WTC11 (cell line): ENCODE results near the gene SLC22A15. TPM values are rescaled to one million over a fixed set of nuclear protein-coding genes. Genes with fewer than 3 reads are reported as not detected.

Experiments used
- ATAC-seq: fragments of 200-7000 bp; cut with Tn5 transposase; 2 replicates; pipeline ENCODE4 v1.10.0; 2021; ENCODE audit warnings: mild to moderate bottlenecking, moderate library complexity
- CTCF ChIA-PET: fragments of 300-600 bp; sonication (Branson Sonifier 250); formaldehyde crosslinking; loops from one replicate; lab custom pipeline; 2021; ENCODE audit warnings: antibody characterized with exemption; lab: Charles Lee
- POLR2A ChIA-PET: fragments of 350-600 bp; sonication (Branson Sonifier 250); formaldehyde crosslinking; loops from one replicate; lab custom pipeline; 2021; ENCODE audit warnings: antibody characterized with exemption; lab: Charles Lee
- DNase-seq: peaks from one replicate; pipeline ENCODE4 v3.0.0; 2021; ENCODE audit warnings: low spot score
- H3K27ac Mint-ChIP-seq: 2 replicates; pipeline ENCODE4 v1.8.0; 2021; ENCODE audit warnings: mixed read lengths
- H3K27me3 Mint-ChIP-seq: 2 replicates; pipeline ENCODE4 v1.8.0; 2021; ENCODE audit warnings: low read depth, mild to moderate bottlenecking, moderate library complexity, mixed read lengths
- H3K36me3 Mint-ChIP-seq: 2 replicates; pipeline ENCODE4 v1.8.0; 2021; ENCODE audit warnings: mixed read lengths
- H3K4me1 Mint-ChIP-seq: 2 replicates; pipeline ENCODE4 v1.8.0; 2022; ENCODE audit warnings: mixed read lengths
- H3K4me3 Mint-ChIP-seq: 2 replicates; pipeline ENCODE4 v1.8.0; 2021; ENCODE audit warnings: mild to moderate bottlenecking, moderate library complexity, mixed read lengths
- H3K9me3 Mint-ChIP-seq: 2 replicates; pipeline ENCODE4 v1.8.0; 2021; ENCODE audit warnings: mixed read lengths
- ATF2 ChIP-seq: sonication (generic); formaldehyde crosslinking; IDR thresholded peaks from 2 replicates; pipeline ENCODE4 v1.8.1; 2022; ENCODE audit warnings: low read depth, missing genetic modification reagents, borderline replicate concordance
- ATF6 ChIP-seq: sonication (generic); formaldehyde crosslinking; IDR thresholded peaks from 2 replicates; pipeline ENCODE4 v1.8.1; 2023; ENCODE audit warnings: mild to moderate bottlenecking, missing genetic modification reagents
- CDX4 ChIP-seq: fragments of 250-450 bp; sonication (Bioruptor Pico); IDR thresholded peaks from 2 replicates; pipeline ENCODE4 v1.9.0; 2021; ENCODE audit warnings: moderate library complexity, mild to moderate bottlenecking, inconsistent platforms, borderline replicate concordance
- CTCF ChIP-seq: fragments of 200-600 bp; IDR thresholded peaks from 2 replicates; pipeline ENCODE4 v1.8.0; 2022; ENCODE audit warnings: antibody characterized with exemption
- E2F5 ChIP-seq: sonication (generic); formaldehyde crosslinking; IDR thresholded peaks from 2 replicates; pipeline ENCODE4 v1.8.1; 2022; ENCODE audit warnings: mild to moderate bottlenecking, moderate library complexity, missing genetic modification reagents
- ERG ChIP-seq: fragments of 250-450 bp; sonication (Bioruptor Pico); IDR thresholded peaks from 2 replicates; pipeline ENCODE4 v1.8.0; 2021; ENCODE audit warnings: mild to moderate bottlenecking
- ETV6 ChIP-seq: sonication (generic); formaldehyde crosslinking; IDR thresholded peaks from 2 replicates; pipeline ENCODE4 v1.8.1; 2022; ENCODE audit warnings: mild to moderate bottlenecking, missing genetic modification reagents
- IRF2 ChIP-seq: sonication (generic); formaldehyde crosslinking; IDR thresholded peaks from 2 replicates; pipeline ENCODE4 v1.8.0; 2022; ENCODE audit warnings: low read depth, missing genetic modification reagents, borderline replicate concordance
- JUN ChIP-seq: sonication (generic); formaldehyde crosslinking; IDR thresholded peaks from 2 replicates; pipeline ENCODE4 v1.8.0; 2023; ENCODE audit warnings: mild to moderate bottlenecking, missing genetic modification reagents
- MLX ChIP-seq: sonication (generic); formaldehyde crosslinking; IDR thresholded peaks from 2 replicates; pipeline ENCODE4 v1.8.1; 2023; ENCODE audit warnings: mild to moderate bottlenecking, missing genetic modification reagents, moderate library complexity
- NR1H2 ChIP-seq: sonication (generic); formaldehyde crosslinking; IDR thresholded peaks from 2 replicates; pipeline ENCODE4 v1.9.0; 2021; ENCODE audit warnings: mild to moderate bottlenecking, moderate library complexity, missing genetic modification reagents
- SMAD3 ChIP-seq: sonication (generic); formaldehyde crosslinking; IDR thresholded peaks from 2 replicates; pipeline ENCODE4 v1.8.0; 2022; ENCODE audit warnings: missing genetic modification reagents, mild to moderate bottlenecking, borderline replicate concordance
- ZNF232 ChIP-seq: sonication (generic); formaldehyde crosslinking; IDR thresholded peaks from 2 replicates; pipeline ENCODE4 v1.8.0; 2022; ENCODE audit warnings: mild to moderate bottlenecking, missing genetic modification reagents
- ZNF416 ChIP-seq: fragments of 250-450 bp; sonication (Bioruptor Pico); IDR thresholded peaks from 2 replicates; pipeline ENCODE4 v1.9.0; 2021; ENCODE audit warnings: mild to moderate bottlenecking, inconsistent platforms
- ZNF425 ChIP-seq: fragments of 250-450 bp; sonication (Bioruptor Pico); conservative IDR thresholded peaks from 2 replicates; pipeline ENCODE4 v1.9.0; 2021; ENCODE audit warnings: mild to moderate bottlenecking
- ZSCAN18 ChIP-seq: fragments of 250-450 bp; sonication (Bioruptor Pico); IDR thresholded peaks from 2 replicates; pipeline ENCODE4 v2.1.2; 2022; ENCODE audit warnings: mild to moderate bottlenecking, moderate library complexity
- total RNA-seq: library from RNA; stranded (reverse); gene quantifications from 3 replicates; pipeline ENCODE4 v1.2.3, GENCODE V29; 2021

The SLC22A15 gene
- total RNA-seq, 1 experiment from 2014 or later: 4.5 TPM

GRCh38 chr1:115982400-115982799 lies 6.1 kb downstream of the SLC22A15 start (continued):
- no peak for TF ChIP-seq ERG (CRISPR knock-in tag)
- TF ChIP-seq ETV6 (CRISPR knock-in tag): no peak
- TF ChIP-seq CTCF: no peak
- no peak for TF ChIP-seq ZNF232 (CRISPR knock-in tag)
- TF ChIP-seq IRF2 (CRISPR knock-in tag): no peak
- no peak for TF ChIP-seq MLX (CRISPR knock-in tag)

GRCh38 chr1:115983584-115983983 lies 7.3 kb downstream of the SLC22A15 start:
- ATAC-seq: no peak
- no peak for DNase-seq
- H3K4me1 Mint-ChIP-seq: peaks cover 17% of the 10 kb centered on the region
- TF ChIP-seq SMAD3 (CRISPR knock-in tag) (no peak), JUN (CRISPR knock-in tag) (no peak), NR1H2 (CRISPR knock-in tag) (no peak), ATF6 (CRISPR knock-in tag) (no peak), CDX4 (CRISPR knock-in tag) (no peak)
- 0 out of 2 replicates have a peak overlapping the region, but pooled peaks have one; percentile 11 for H3K27ac Mint-ChIP-seq
- POLR2A ChIA-PET: interaction anchor here (0.6 to 1.1 kb wide), 2 partner anchors 8 to 154 kb away, joined by 3 to 4 read pairs; no protein-coding TSS in a partner anchor
- no peak overlapping the region for H3K4me3 Mint-ChIP-seq
- no peaks in the 10 kb centered on the region for H3K9me3 Mint-ChIP-seq
- H3K27me3 Mint-ChIP-seq: no peaks in the 10 kb centered on the region
- CTCF ChIA-PET: interaction anchor here (0.5 to 1.6 kb wide), 7 partner anchors 37 to 266 kb away, joined by 3 to 8 read pairs (median 3); no protein-coding TSS in a partner anchor
- peaks cover 3% of the 10 kb centered on the region; the same call in 1 of the 2 replicates for H3K36me3 Mint-ChIP-seq

- ATAC-seq: no peak
- Mint-ChIP-seq H3K9me3 (no peaks in the 10 kb centered on the region), H3K4me3 (no peak overlapping the region), H3K27me3 (no peaks in the 10 kb centered on the region), H3K27ac (no peak overlapping the region), H3K36me3 (peaks cover 3% of the 10 kb centered on the region; the same call in 1 of the 2 replicates), H3K4me1 (peaks cover 3% of the 10 kb centered on the region; the same call in 1 of the 2 replicates)
- ChIA-PET CTCF (interaction anchor here (0.8 kb wide), 1 partner anchor 33 kb away, joined by 3 read pairs; no protein-coding TSS in a partner anchor), POLR2A (no interaction called here)
- DNase-seq: no peak
- no peak for TF ChIP-seq ZNF416
- TF ChIP-seq ZNF425 (CRISPR knock-in tag): no peak
- TF ChIP-seq ATF2 (CRISPR knock-in tag): no peak
- no peak for TF ChIP-seq E2F5 (CRISPR knock-in tag)
- no peak for TF ChIP-seq ZSCAN18 (CRISPR knock-in tag)
Measured at GRCh38 chr1:115987623-115988022, 11.3 kb downstream of the SLC22A15 start.
